GM19099 (cell line): ENCODE data around the gene CHN2.

Experiments used
- POLR2A ChIP-seq: IDR thresholded peaks from 3 replicates; pipeline ENCODE4 v1.6.1; 2011; ENCODE audit warnings: low read depth; ENCODE audit not compliant: insufficient read length; ENCODE audit errors: extremely low read depth

CHN2 gene

GRCh38 chr7:29255199-29255878, 60.8 kb downstream of the CHN2 start:
- no peak for TF ChIP-seq POLR2A

GRCh38 chr7:29255906-29256692, 61.5 kb downstream of the CHN2 start:
- no peak for TF ChIP-seq POLR2A

- no peak for TF ChIP-seq POLR2A
Measured at GRCh38 chr7:29256693-29257002, 62.1 kb downstream of the CHN2 start.

GRCh38 chr7:29258951-29259350, 64.4 kb downstream of the CHN2 start:
- TF ChIP-seq POLR2A, result no peak

GRCh38 chr7:29262191-29262917, 67.8 kb downstream of the CHN2 start:
- no peak for TF ChIP-seq POLR2A

- no peak for TF ChIP-seq POLR2A
Measured at GRCh38 chr7:29265208-29265923, 70.8 kb downstream of the CHN2 start.

GRCh38 chr7:29269935-29270334, 75.4 kb downstream of the CHN2 start:
- TF ChIP-seq POLR2A, result no peak

- TF ChIP-seq POLR2A, result no peak
Measured at GRCh38 chr7:29270594-29271318, 76.2 kb downstream of the CHN2 start.

- TF ChIP-seq POLR2A, result no peak
Measured at GRCh38 chr7:29271319-29271658, 76.7 kb downstream of the CHN2 start.

- no peak for TF ChIP-seq POLR2A
Measured at GRCh38 chr7:29272057-29272456, 77.5 kb downstream of the CHN2 start.

- TF ChIP-seq POLR2A, result no peak
Measured at GRCh38 chr7:29274146-29275017, 79.8 kb downstream of the CHN2 start.

GRCh38 chr7:29275018-29275318, 80.4 kb downstream of the CHN2 start:
- no peak for TF ChIP-seq POLR2A

- no peak for TF ChIP-seq POLR2A
Measured at GRCh38 chr7:29275493-29275892, 80.9 kb downstream of the CHN2 start.

GRCh38 chr7:29276199-29276598, 81.6 kb downstream of the CHN2 start:
- no peak for TF ChIP-seq POLR2A

GRCh38 chr7:29276806-29277205, 82.2 kb downstream of the CHN2 start:
- TF ChIP-seq POLR2A, result no peak
